ENCODE data around the gene TEX54.
A peak's percentile ranks its signal among the peaks of the same experiment; 100 is the strongest.

Gene TEX54

GRCh38 chr11:62854825-62855570 lies 22.4 kb upstream of the TEX54 start:
- in situ Hi-C loops (cut with HindIII; ENCODE audit: low sequenced_read_pairs), result no loop called here
- DNase-seq (ENCODE audit: low read depth), result no peak
- TF ChIP-seq CTCF (IDR thresholded peaks at IDR 0.05; ENCODE audit: low read depth, low read length, missing control alignments), result no peak
- H3K4me3 ChIP-seq (ENCODE audit: low read depth, low read length), result peak overlapping the region; percentile 74

GRCh38 chr11:62854013-62854824 lies 21.6 kb upstream of the TEX54 start:
- in situ Hi-C loops (cut with HindIII; ENCODE audit: low sequenced_read_pairs), result no loop called here
- DNase-seq (ENCODE audit: low read depth), result no peak
- H3K4me3 ChIP-seq (ENCODE audit: low read depth, low read length), result peak overlapping the region; percentile 74
- TF ChIP-seq CTCF (IDR thresholded peaks at IDR 0.05; ENCODE audit: low read depth, low read length, missing control alignments), result no peak

- DNase-seq (ENCODE audit: low read depth), result no peak
- H3K4me3 ChIP-seq (ENCODE audit: low read depth, low read length), result peak overlapping the region; percentile 74
- no peak for TF ChIP-seq CTCF (IDR thresholded peaks at IDR 0.05; ENCODE audit: low read depth, low read length, missing control alignments)
- in situ Hi-C loops (cut with HindIII; ENCODE audit: low sequenced_read_pairs), result no loop called here
Measured at GRCh38 chr11:62853279-62853965, 20.8 kb upstream of the TEX54 start.

GRCh38 chr11:62852523-62853188 lies 20.0 kb upstream of the TEX54 start:
- DNase-seq (ENCODE audit: low read depth), result no peak
- TF ChIP-seq CTCF (IDR thresholded peaks at IDR 0.05; ENCODE audit: low read depth, low read length, missing control alignments), result no peak
- no peak overlapping the region for H3K4me3 ChIP-seq (ENCODE audit: low read depth, low read length)
- in situ Hi-C loops (cut with HindIII; ENCODE audit: low sequenced_read_pairs), result no loop called here

GRCh38 chr11:62851807-62852522 lies 19.3 kb upstream of the TEX54 start:
- H3K4me3 ChIP-seq (ENCODE audit: low read depth, low read length), result no peak overlapping the region
- in situ Hi-C loops (cut with HindIII; ENCODE audit: low sequenced_read_pairs), result no loop called here
- no peak for TF ChIP-seq CTCF (IDR thresholded peaks at IDR 0.05; ENCODE audit: low read depth, low read length, missing control alignments)
- no peak for DNase-seq (ENCODE audit: low read depth)

All from astrocyte of the cerebellum (primary cell).